Measurements from ENCODE around the gene MGST1.

DNA sequence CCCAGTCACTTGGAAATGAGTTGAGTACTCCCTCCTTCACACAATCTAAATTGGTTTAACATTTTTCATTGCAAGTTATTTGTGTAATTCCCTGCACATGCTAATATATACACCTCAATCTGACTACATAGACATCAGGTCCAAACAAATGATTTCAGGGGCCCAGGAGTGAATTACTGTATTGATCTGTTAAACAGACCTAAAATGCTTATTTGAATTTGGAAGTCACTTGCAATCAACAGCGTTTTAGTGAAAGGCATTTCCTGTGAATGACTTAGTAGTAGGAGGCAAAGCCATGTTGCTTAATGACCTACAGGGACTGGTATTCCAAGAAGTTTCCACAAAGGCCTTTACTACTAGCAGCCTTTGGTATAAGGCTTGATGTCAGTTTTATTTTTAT is 47.3 kb upstream of the MGST1 start:
- no peak for TF ChIP-seq YY1 (IDR thresholded peaks at IDR 0.05)
- TF ChIP-seq, protein P1, sequence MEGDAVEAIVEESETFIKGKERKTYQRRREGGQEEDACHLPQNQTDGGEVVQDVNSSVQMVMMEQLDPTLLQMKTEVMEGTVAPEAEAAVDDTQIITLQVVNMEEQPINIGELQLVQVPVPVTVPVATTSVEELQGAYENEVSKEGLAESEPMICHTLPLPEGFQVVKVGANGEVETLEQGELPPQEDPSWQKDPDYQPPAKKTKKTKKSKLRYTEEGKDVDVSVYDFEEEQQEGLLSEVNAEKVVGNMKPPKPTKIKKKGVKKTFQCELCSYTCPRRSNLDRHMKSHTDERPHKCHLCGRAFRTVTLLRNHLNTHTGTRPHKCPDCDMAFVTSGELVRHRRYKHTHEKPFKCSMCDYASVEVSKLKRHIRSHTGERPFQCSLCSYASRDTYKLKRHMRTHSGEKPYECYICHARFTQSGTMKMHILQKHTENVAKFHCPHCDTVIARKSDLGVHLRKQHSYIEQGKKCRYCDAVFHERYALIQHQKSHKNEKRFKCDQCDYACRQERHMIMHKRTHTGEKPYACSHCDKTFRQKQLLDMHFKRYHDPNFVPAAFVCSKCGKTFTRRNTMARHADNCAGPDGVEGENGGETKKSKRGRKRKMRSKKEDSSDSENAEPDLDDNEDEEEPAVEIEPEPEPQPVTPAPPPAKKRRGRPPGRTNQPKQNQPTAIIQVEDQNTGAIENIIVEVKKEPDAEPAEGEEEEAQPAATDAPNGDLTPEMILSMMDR (IDR thresholded peaks at IDR 0.05; ENCODE audit: low read depth, low read length, missing input control): no peak
- TF ChIP-seq, protein P2, sequence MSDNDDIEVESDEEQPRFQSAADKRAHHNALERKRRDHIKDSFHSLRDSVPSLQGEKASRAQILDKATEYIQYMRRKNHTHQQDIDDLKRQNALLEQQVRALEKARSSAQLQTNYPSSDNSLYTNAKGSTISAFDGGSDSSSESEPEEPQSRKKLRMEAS (IDR thresholded peaks at IDR 0.05): no peak
- TF ChIP-seq EGR1 (IDR thresholded peaks at IDR 0.05; ENCODE audit: low read depth in 2 of 2): no peak
- TF ChIP-seq, protein P3, sequence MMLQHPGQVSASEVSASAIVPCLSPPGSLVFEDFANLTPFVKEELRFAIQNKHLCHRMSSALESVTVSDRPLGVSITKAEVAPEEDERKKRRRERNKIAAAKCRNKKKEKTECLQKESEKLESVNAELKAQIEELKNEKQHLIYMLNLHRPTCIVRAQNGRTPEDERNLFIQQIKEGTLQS (IDR thresholded peaks at IDR 0.05): no peak
- TF ChIP-seq RAD21 (IDR thresholded peaks at IDR 0.05): no peak
- no peak for TF ChIP-seq GABPA (IDR thresholded peaks at IDR 0.05 in 1 of 2, conservative IDR thresholded peaks at IDR 0.05 in 1 of 2)
- no peak for TF ChIP-seq RXRA (IDR thresholded peaks at IDR 0.05)
- TF ChIP-seq TAF1 (conservative IDR thresholded peaks at IDR 0.05): no peak
